Suprapubic skin (tissue), 4 donors: Measurements from ENCODE around the gene CABP2. TPM values are rescaled to one million over a fixed set of nuclear protein-coding genes. Genes with fewer than 3 reads are reported as not detected.
A peak's percentile ranks its signal among the peaks of the same experiment; 100 is the strongest.

Source experiments
- DNase-seq, 2 donors: peaks; one replicate each; pipeline ENCODE4 v3.0.0-alpha.2; 2019; ENCODE audit warnings: low spot score in 2 of 2
- H3K27ac ChIP-seq: fragments of 200-600 bp; sonication (generic); one replicate; pipeline ENCODE4 v1.5.1; 2019
- H3K27me3 ChIP-seq: fragments of 200-600 bp; sonication (generic); one replicate; pipeline ENCODE4 v1.5.1; 2019
- H3K36me3 ChIP-seq: fragments of 200-600 bp; sonication (generic); one replicate; pipeline ENCODE4 v1.5.1; 2019
- H3K4me1 ChIP-seq: fragments of 200-600 bp; sonication (generic); one replicate; pipeline ENCODE4 v1.5.1; 2019
- H3K4me3 ChIP-seq: fragments of 200-600 bp; sonication (generic); one replicate; pipeline ENCODE4 v1.5.1; 2019; ENCODE audit warnings: mild to moderate bottlenecking
- H3K9me3 ChIP-seq: fragments of 200-600 bp; sonication (generic); one replicate; pipeline ENCODE4 v1.5.1; 2019
- CTCF ChIP-seq, 2 donors: fragments of 200-600 bp in 1 of 2; fragments of 450-650 bp in 1 of 2; sonication (generic) in 1 of 2; IDR thresholded peaks; one replicate each; pipeline ENCODE4 v1.5.1; 2016 to 2019; ENCODE audit warnings: antibody characterized with exemption in 2 of 2, mild to moderate bottlenecking in 1 of 2, moderate library complexity in 1 of 2
- EP300 ChIP-seq: sonication (generic); formaldehyde crosslinking; IDR thresholded peaks from one replicate; pipeline ENCODE4 v1.6.1; 2017; ENCODE audit warnings: antibody characterized with exemption
- POLR2A ChIP-seq, 2 donors: fragments of 450-650 bp; IDR thresholded peaks; one replicate each; pipeline ENCODE4 v1.6.1; 2017; ENCODE audit warnings: antibody characterized with exemption in 2 of 2, mild to moderate bottlenecking in 2 of 2, moderate library complexity in 2 of 2
- POLR2AphosphoS5 ChIP-seq, 3 donors: sonication (generic); formaldehyde crosslinking; IDR thresholded peaks; one replicate each; pipeline ENCODE4 v1.6.1; 2017; ENCODE audit warnings: antibody characterized with exemption in 3 of 3
- WGBS: methylation state at CpG from one replicate; pipeline ENCODE4 v1.1.5; 2018; 5-methylcytosine and 5-hydroxymethylcytosine counted together
- total RNA-seq, 4 donors: library from RNA; depleted of rRNA; stranded (reverse); fragments of >200 nt; gene quantifications; one replicate each; pipeline ENCODE4 v1.1.0, GENCODE V29; 2016

The CABP2 gene
- total RNA-seq: not detected

DNA sequence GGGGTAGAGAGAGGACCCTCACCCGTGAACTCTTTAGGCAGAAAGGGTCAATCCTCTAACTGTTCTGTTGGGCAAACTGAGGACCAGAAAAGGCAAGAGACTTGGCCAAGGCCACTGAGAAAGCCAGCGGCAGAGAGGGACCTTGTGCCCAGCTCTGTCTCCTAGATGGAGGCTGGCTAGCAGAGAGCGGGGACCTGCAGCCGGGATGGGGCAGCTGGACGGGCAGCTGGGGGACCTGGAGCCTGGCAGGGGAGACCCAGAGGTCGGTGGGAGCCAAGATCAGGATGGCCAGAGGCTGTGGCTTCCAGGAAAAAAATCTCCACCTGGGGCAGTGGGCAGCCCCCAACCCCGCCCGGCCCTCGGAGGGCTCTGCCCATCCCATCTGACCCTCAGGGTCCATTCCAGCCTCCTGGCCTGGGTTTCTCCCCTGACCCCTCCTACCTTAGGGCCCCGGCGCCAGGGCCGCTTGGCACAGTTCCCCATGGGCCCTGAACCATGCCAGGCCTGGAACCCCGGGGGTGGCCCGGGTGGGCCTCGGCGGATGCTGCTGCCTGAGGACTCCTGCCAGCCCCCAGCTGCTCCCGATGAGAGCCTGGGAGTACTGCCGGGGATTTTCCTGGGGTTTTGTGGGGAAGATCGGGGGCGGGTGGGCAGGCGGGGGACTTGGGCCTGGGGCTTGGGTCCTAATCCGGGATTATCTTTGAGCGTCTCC, at the start of gene CABP2:
TSS of gene CABP2 (minus strand) at position 603 of the 712 bp plus-strand sequence. CDS start at position 483, 120 bp downstream.
- no peak within 1 kb of the TSS for H3K27ac ChIP-seq
- TF ChIP-seq POLR2A (IDR thresholded peaks at IDR 0.05): no peak
- no peak for TF ChIP-seq POLR2AphosphoS5 (IDR thresholded peaks at IDR 0.05)
- TF ChIP-seq CTCF (IDR thresholded peaks at IDR 0.05): no peak
- TF ChIP-seq EP300: no peak
- WGBS: 75% methylated on average over 6 of the region's 23 CpGs
- no peaks in the 10 kb centered on the region for H3K4me1 ChIP-seq
- H3K9me3 ChIP-seq: no peaks in the 10 kb centered on the region
- no peak within 1 kb of the TSS for H3K4me3 ChIP-seq
- peaks cover 26% of the 10 kb centered on the region for H3K27me3 ChIP-seq
- no peaks in the 10 kb centered on the region for H3K36me3 ChIP-seq
- no peak for DNase-seq

- H3K4me3 ChIP-seq: no peak overlapping the region
- H3K4me1 ChIP-seq: no peaks in the 10 kb centered on the region
- TF ChIP-seq CTCF (IDR thresholded peaks at IDR 0.05) (peak; percentile 47 to 77), POLR2AphosphoS5 (IDR thresholded peaks at IDR 0.05) (no peak)
- peaks cover 16% of the 10 kb centered on the region for H3K27me3 ChIP-seq
- no peak overlapping the region for H3K27ac ChIP-seq
- WGBS: 63% methylated on average over 21 of the region's 21 CpGs
- H3K36me3 ChIP-seq: no peaks in the 10 kb centered on the region
- DNase-seq: no peak
- H3K9me3 ChIP-seq: no peaks in the 10 kb centered on the region
Observed at GRCh38 chr11:67572747-67573419, 49.6 kb upstream of the CABP2 start.

DNA sequence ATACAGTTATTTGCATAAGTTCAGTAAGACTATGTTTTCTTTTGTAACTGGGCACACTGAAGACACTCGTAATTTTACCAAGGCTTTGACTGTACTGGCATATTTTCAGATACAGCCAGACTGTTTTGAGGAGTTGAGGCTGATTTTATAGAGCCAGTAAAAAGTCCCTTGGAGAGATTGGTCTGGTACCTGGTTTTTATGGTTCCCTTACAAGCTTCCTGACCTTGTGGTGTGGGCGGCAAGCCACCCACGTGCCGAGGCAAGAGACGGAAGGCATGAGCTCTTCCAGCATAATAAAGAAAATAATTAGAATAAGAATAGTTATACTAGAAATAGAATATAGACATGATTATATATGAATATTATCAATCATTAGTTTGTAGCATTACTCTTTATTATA, 49.1 kb upstream of the CABP2 start:
- no peak for TF ChIP-seq POLR2AphosphoS5 (IDR thresholded peaks at IDR 0.05)
- TF ChIP-seq CTCF (IDR thresholded peaks at IDR 0.05): no peak
- TF ChIP-seq POLR2A (IDR thresholded peaks at IDR 0.05): no peak
- no peak for TF ChIP-seq EP300
- 19% methylated on average over 5 of the region's 5 CpGs for WGBS
- Histone ChIP-seq H3K4me1 (no peaks in the 10 kb centered on the region), H3K27ac (no peak overlapping the region), H3K4me3 (no peak overlapping the region), H3K9me3 (no peaks in the 10 kb centered on the region), H3K27me3 (peaks cover 11% of the 10 kb centered on the region), H3K36me3 (no peaks in the 10 kb centered on the region)
- DNase-seq: no peak

- H3K27me3 ChIP-seq: peaks cover 6% of the 10 kb centered on the region
- DNase-seq: no peak
Observed at GRCh38 chr11:67571443-67571842, 48.2 kb upstream of the CABP2 start.

More at GRCh38 chr11:67571443-67571842, 48.2 kb upstream of the CABP2 start:
- 45% methylated on average over 6 of the region's 6 CpGs for WGBS
- no peaks in the 10 kb centered on the region for H3K9me3 ChIP-seq
- H3K36me3 ChIP-seq: no peaks in the 10 kb centered on the region
- H3K4me3 ChIP-seq: no peak overlapping the region
- TF ChIP-seq CTCF (IDR thresholded peaks at IDR 0.05) (no peak), EP300 (no peak), POLR2AphosphoS5 (IDR thresholded peaks at IDR 0.05) (no peak), POLR2A (IDR thresholded peaks at IDR 0.05) (no peak)
- no peak overlapping the region for H3K27ac ChIP-seq
- no peaks in the 10 kb centered on the region for H3K4me1 ChIP-seq
